Transverse colon (tissue), 3 donors: ENCODE measurements around the gene NUP210.

ENCODE experiments used
- EP300 ChIP-seq: sonication (generic); formaldehyde crosslinking; IDR thresholded peaks from one replicate; pipeline ENCODE4 v1.6.1; 2017; ENCODE audit warnings: antibody characterized with exemption, low read depth
- POLR2A ChIP-seq: fragments of 450-650 bp; IDR thresholded peaks from one replicate; pipeline ENCODE4 v1.6.1; 2016; ENCODE audit warnings: antibody characterized with exemption, mild to moderate bottlenecking, moderate library complexity
- TF ChIP-seq, protein P1 (sequence below), 5 experiments: fragments of 200-600 bp in 3 of 5; fragments of 450-650 bp in 2 of 5; sonication (generic) in 3 of 5; IDR thresholded peaks; 1 replicate in 2 of 5; 2 replicates in 3 of 5; pipeline ENCODE4 v1.5.1; 2016 to 2017; ENCODE audit warnings: antibody characterized with exemption in 5 of 5, inconsistent platforms in 3 of 5, mild to moderate bottlenecking in 2 of 5, moderate library complexity in 1 of 5

GRCh38 chr3:13393427-13394360 is 26.4 kb downstream of the NUP210 start:
- TF ChIP-seq EP300 (no peak), POLR2A (no peak)
- TF ChIP-seq, protein P1, sequence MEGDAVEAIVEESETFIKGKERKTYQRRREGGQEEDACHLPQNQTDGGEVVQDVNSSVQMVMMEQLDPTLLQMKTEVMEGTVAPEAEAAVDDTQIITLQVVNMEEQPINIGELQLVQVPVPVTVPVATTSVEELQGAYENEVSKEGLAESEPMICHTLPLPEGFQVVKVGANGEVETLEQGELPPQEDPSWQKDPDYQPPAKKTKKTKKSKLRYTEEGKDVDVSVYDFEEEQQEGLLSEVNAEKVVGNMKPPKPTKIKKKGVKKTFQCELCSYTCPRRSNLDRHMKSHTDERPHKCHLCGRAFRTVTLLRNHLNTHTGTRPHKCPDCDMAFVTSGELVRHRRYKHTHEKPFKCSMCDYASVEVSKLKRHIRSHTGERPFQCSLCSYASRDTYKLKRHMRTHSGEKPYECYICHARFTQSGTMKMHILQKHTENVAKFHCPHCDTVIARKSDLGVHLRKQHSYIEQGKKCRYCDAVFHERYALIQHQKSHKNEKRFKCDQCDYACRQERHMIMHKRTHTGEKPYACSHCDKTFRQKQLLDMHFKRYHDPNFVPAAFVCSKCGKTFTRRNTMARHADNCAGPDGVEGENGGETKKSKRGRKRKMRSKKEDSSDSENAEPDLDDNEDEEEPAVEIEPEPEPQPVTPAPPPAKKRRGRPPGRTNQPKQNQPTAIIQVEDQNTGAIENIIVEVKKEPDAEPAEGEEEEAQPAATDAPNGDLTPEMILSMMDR (IDR thresholded peaks at IDR 0.05): no peak
